A549 treated with ZK216348 at 1 μM for 4 hours (cell line): ENCODE data around the gene BAHD1. TPM values are rescaled to one million over a fixed set of nuclear protein-coding genes. Genes with fewer than 3 reads are reported as not detected.

ENCODE experiments used
- total RNA-seq: library from RNA; stranded (reverse); fragments of 200-300 nt; extraction: Qiagen RNA extraction; gene quantifications from 5 replicates; pipeline ENCODE4 v1.2.3, GENCODE V29; 2022; ENCODE audit warnings: low read depth

The BAHD1 gene
- 9.1 to 12.4 TPM (median 11.5 TPM) in 5 replicates for total RNA-seq

GRCh38 chr15:40440743-40441564, at the start of gene BAHD1:
BAHD1 (plus strand) TSS chr15:40440953; CDS start chr15:40458465, 17,512 bp downstream.

GRCh38 chr15:40405501-40406381, 35.0 kb upstream of the BAHD1 start, which contains the start of gene IVD:
IVD (plus strand) TSS chr15:40405795; CDS start chr15:40405828, 33 bp downstream.

GRCh38 chr15:40470423-40471104, 29.8 kb downstream of the BAHD1 start, which contains the start of gene CHST14:
CHST14 (plus strand) TSS chr15:40470984; CDS start chr15:40471214, 230 bp downstream.

Other genes starting within 250 kb of the BAHD1 start
- gene PAK6, start 201.9 kb upstream of the BAHD1 start, total RNA-seq, result 0.09 to 0.38 TPM (median 0.29 TPM) in 5 replicates
- 0.21 to 0.67 TPM (median 0.35 TPM) in 4 of 5 replicates, not detected in the other for gene ANKRD63, start 157.9 kb upstream of the BAHD1 start, total RNA-seq
- 0.55 to 1.2 TPM (median 1.1 TPM) in 5 replicates for gene PLCB2, start 133.0 kb upstream of the BAHD1 start, total RNA-seq
- 4.1 to 8.1 TPM (median 5.3 TPM) in 5 replicates for gene INAFM2, start 117.3 kb upstream of the BAHD1 start, total RNA-seq
- 17.9 to 24.7 TPM (median 19.2 TPM) in 5 replicates for gene CCDC9B, start 100.0 kb upstream of the BAHD1 start, total RNA-seq
- gene PHGR1, start 89.9 kb upstream of the BAHD1 start, total RNA-seq, result not detected in 5 replicates
- gene DISP2, start 82.7 kb upstream of the BAHD1 start, total RNA-seq, result 0.25 to 3.3 TPM (median 1.6 TPM) in 5 replicates
- 43.5 to 65.7 TPM (median 44.9 TPM) in 5 replicates for gene KNSTRN, start 58.2 kb upstream of the BAHD1 start, total RNA-seq
- gene IVD, start 35.2 kb upstream of the BAHD1 start, total RNA-seq, result 8.7 to 13.0 TPM (median 11.9 TPM) in 5 replicates
- gene CHST14, start 30.0 kb downstream of the BAHD1 start, total RNA-seq, result 13.0 to 21.4 TPM (median 18.1 TPM) in 5 replicates
- gene CCDC32, start 124.1 kb downstream of the BAHD1 start, total RNA-seq, result 14.5 to 27.4 TPM (median 16.9 TPM) in 5 replicates
- gene RPUSD2, start 128.3 kb downstream of the BAHD1 start, total RNA-seq, result 13.2 to 16.3 TPM (median 15.1 TPM) in 5 replicates
- 3.8 to 8.3 TPM (median 6.8 TPM) in 5 replicates for gene KNL1, start 153.3 kb downstream of the BAHD1 start, total RNA-seq